PC-3 (cell line): ENCODE results near the gene CYP39A1.

Experiments used
- EZH2 ChIP-seq: fragments of 300-600 bp; sonication (generic); IDR thresholded peaks from one replicate; pipeline ENCODE4 v1.6.1; 2017; ENCODE audit warnings: antibody characterized with exemption, mild to moderate bottlenecking, low read length; ENCODE audit not compliant: unreplicated experiment
- EZH2phosphoT487 ChIP-seq: fragments of 300-600 bp; sonication (generic); IDR thresholded peaks from 2 replicates; pipeline ENCODE4 v1.6.1; 2018; ENCODE audit warnings: mild to moderate bottlenecking, antibody characterized with exemption, low read length, borderline replicate concordance
- TF ChIP-seq, protein P1 (sequence below): fragments of 300-600 bp; sonication (generic); conservative IDR thresholded peaks from 2 replicates; pipeline ENCODE4 v1.5.1; 2017; ENCODE audit warnings: antibody characterized with exemption, low read depth, mild to moderate bottlenecking, low read length

DNA sequence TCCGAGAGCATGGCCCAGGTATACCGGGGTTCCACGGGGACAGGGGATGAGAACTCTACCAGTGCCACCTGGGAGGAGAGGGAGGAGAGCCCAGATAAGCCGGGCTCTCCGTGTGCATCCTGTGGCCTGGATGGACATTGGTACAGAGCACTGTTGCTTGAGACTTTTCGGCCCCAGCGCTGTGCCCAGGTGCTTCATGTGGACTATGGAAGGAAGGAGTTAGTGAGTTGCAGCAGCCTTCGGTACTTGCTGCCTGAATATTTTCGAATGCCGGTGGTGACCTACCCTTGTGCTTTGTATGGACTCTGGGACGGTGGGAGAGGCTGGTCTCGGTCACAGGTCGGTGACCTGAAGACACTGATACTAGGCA lies 36.3 kb upstream of the CYP39A1 start:
- TF ChIP-seq, protein P1, sequence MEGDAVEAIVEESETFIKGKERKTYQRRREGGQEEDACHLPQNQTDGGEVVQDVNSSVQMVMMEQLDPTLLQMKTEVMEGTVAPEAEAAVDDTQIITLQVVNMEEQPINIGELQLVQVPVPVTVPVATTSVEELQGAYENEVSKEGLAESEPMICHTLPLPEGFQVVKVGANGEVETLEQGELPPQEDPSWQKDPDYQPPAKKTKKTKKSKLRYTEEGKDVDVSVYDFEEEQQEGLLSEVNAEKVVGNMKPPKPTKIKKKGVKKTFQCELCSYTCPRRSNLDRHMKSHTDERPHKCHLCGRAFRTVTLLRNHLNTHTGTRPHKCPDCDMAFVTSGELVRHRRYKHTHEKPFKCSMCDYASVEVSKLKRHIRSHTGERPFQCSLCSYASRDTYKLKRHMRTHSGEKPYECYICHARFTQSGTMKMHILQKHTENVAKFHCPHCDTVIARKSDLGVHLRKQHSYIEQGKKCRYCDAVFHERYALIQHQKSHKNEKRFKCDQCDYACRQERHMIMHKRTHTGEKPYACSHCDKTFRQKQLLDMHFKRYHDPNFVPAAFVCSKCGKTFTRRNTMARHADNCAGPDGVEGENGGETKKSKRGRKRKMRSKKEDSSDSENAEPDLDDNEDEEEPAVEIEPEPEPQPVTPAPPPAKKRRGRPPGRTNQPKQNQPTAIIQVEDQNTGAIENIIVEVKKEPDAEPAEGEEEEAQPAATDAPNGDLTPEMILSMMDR: no peak
- TF ChIP-seq EZH2phosphoT487 (no peak), EZH2 (no peak)
